ENCODE measurements around the gene LIN52.
"Not testable (repeated sequence)": the region's sequence is repeated elsewhere in the genome, so short reads cannot be mapped to it uniquely, and the experiment has no call there.

LIN52 gene

GRCh38 chr14:74111395-74112216 is 26.9 kb downstream of the LIN52 start:
- DNase-seq: not testable (repeated sequence)

- not testable (repeated sequence) for DNase-seq
These were observed 40.7 kb downstream of the LIN52 start for GRCh38 chr14:74125487-74125886.

GRCh38 chr14:74126315-74127013 is 41.7 kb downstream of the LIN52 start:
- DNase-seq: no peak

GRCh38 chr14:74127634-74128033 is 42.9 kb downstream of the LIN52 start:
- no peak for DNase-seq

DNA sequence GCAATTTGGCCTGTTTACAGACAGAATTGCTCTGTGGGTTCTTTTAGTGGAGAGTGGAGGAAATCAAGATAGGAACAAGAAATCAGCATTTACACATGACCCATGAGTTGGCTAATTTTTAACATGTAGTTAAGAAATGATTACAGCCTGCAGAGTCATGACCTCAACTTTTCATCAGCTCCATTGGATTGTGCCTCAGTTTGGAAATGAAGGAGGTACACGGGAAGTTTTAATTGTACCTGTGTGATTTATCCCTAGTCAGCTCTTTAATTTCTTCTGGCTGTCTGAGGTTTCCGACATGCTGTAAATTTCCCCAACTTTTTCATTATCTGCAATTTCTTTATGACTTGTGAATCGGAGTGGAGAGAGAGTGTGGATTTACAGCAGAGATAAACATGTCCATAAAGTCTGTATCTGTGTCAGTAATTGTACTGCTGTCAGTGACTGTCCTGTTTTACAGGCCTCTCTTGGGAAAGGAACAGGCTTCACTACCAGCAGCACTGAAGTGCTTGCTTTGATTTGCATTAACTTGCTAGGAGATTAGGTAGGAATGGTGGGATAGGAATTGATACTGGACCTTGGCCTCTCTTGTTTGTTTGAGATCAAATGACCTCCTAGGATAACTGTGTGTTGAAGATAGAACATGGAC is 49.2 kb downstream of the LIN52 start:
- DNase-seq: no peak

DNA sequence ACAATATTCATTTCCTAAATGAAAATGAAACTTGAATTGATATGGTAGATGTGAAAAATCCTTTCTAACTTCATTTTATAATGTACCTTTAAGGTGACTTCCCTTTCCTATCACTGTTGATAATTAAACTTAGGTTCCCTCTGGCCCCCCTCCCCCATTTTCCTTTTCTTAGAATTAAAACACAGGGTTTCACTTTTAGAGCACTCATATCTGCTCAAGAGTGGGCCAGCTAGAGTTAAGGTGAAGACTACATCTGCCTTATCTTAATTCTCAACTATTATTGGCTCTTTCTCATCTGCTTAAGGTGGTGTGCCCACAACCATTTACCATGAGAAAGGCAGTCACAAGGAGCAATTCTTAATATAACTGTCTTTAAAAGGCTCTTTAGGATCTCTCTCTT is 49.7 kb downstream of the LIN52 start:
- DNase-seq: no peak

- no peak for DNase-seq
These were observed 50.7 kb downstream of the LIN52 start for GRCh38 chr14:74135426-74135825.

DNA sequence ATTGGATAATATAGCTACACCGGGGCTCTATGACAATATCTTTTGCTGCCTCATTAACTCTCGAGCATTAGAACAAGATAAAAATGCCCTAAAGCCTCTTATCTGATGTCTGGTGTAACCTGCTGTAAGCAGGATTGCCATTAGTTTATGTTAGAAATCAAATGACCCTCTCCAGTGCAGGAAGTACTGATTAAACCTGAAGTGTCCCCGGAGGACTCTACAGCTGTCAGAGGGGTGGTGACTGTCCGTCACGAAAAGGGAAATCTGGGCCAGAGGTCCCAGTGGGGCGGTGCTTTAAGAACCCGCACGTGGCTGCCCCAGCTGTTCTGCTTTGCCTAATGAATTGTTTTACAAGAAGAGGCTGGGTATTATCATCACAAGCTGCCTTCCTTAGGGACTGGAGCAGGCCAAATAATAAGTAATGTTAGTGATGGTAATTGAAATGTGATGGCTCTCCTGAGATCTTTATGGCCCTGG is 55.7 kb downstream of the LIN52 start:
- no peak for DNase-seq

DNA sequence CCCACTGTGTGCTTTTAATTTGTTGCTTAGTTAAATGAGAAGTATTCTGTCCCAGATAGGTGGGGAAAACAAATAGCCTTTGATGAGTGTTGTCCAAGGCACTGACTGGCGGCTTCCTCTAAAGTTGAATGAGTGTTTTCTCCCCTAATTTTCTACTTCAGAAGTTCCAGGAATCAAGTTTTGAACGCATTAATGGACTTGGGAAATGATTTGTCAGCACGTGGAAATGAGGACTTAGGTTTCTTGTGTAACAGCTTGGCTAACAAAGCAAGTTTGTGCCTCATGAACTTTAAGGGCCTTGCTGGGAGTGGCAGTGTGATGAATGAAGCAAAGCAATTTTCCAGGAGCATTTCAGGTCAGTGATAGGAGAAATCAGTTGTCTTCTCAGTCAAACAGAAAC is 56.9 kb downstream of the LIN52 start:
- no peak for DNase-seq

- DNase-seq: no peak
These were observed 57.8 kb downstream of the LIN52 start for GRCh38 chr14:74142523-74142922.

DNA sequence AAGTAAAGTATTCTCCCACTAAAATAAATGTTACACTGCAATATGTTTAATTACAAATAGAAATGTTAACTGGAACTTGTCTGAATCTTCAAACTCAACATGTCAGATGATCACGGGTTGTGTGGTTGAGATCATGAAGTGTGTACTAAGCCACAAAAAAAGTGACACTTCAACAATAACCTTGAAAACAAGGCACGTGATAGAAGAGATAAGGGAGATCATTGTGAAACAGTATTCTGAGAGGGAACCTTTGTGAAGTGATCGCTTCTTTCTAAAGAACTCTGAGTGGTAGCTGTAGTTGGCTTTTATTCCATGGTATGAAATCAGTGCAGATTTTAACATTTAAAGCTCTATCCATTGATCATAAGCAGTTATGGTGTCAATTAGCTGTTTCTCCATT is 60.0 kb downstream of the LIN52 start:
- no peak for DNase-seq

DNA sequence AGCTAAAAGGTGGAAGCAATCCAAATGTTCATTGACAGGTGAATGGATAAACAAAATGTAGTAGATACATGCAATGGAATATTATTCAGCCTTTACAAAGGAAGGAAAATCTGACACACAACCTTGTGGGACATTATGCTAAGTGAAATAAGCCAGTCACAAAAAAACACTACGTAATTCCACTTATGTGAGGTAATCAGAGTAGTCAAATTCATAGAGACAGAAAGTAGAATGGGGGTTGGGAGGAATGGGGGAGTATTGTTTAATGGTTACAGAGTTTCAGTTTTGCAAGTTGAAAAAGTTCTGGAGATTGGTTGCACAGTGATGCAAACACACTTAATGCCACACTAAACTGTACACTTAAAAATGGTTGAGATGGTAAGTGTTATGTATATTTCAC is 62.8 kb downstream of the LIN52 start:
- no peak for DNase-seq

- DNase-seq: no peak
These were observed 63.9 kb downstream of the LIN52 start for GRCh38 chr14:74148705-74149104.

DNA sequence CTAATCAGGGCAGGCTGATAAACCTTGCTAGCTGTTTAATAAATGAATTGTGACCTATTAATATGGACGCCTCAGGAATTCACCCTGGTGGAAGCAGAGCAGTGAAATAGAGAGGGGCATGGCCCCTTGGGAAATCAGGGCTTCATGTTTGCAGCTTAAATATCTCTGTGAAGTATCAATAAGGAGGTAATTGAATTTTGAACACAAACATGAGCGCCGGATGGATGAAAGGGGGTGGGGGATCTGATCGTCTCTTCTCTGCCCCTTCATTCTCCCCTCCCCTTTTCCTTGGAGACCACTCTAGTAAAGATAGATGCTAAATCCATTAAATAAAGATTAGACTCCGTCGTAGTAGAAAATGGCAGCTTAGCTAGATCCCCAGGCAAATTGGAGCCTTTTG is 70.5 kb downstream of the LIN52 start:
- DNase-seq: no peak

GRCh38 chr14:74155749-74156148 is 71.0 kb downstream of the LIN52 start:
- DNase-seq: no peak

DNA sequence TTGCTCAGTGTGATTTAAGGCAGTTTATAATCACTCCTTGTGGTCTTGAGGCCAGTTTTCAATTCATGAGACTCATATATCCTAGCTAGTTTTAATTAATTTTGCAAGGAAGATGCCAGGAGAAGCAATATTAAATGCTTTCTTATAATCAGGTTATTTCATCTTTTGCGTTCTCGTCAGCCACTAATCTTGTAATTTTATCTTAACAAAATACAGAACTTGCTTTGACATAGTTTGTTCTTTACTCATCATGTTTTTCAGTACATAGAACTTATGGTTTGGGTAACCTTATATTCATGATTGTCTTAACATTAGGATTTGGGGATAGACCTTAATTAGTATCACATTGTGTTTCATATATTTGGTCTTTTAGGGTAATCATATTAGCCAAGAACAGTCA is 76.0 kb downstream of the LIN52 start:
- DNase-seq: no peak

GRCh38 chr14:74161526-74162158 is 76.9 kb downstream of the LIN52 start:
- DNase-seq: no peak

GRCh38 chr14:74169906-74170305 is 85.2 kb downstream of the LIN52 start:
- DNase-seq: no peak

DNA sequence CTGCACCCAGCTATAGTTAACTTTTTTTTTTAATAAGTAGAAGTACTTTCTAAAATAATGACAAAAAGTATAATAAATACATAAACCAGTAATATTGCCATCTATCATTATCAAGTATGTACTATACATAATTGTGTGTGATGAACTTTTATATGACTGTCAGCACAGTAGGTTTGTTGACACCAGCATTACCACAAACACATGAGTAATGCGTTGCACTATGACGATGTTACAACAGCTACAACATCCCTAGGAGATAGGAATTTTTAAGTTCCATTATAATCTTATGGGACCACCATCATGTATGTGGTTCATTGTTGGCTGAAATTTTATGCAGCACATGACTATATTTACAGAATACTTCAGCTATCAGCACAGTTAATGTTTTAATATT is 91.6 kb downstream of the LIN52 start:
- DNase-seq: no peak

- no peak for DNase-seq
These were observed 95.1 kb downstream of the LIN52 start for GRCh38 chr14:74179856-74180255.

GRCh38 chr14:74190927-74191575 is 106.3 kb downstream of the LIN52 start:
- DNase-seq: no peak

GRCh38 chr14:74194506-74195274 is 109.9 kb downstream of the LIN52 start:
- no peak for DNase-seq
